Activated T-helper 1 cell treated with anti-CD3 and anti-CD28 coated beads, Interleukin-12 subunit alpha, Interleukin-12 subunit beta, Interleukin-2, Interleukin-4 antibody, amounts not matched to agents 30 ng/mL and 10 ng/mL and 1 ng/mL, durations not matched to agents 14 hours and 24 hours and 36 hours (primary cell): ENCODE data around the gene NUDT2. TPM values are rescaled to one million over a fixed set of nuclear protein-coding genes. Genes with fewer than 3 reads are reported as not detected.
"Not testable (repeated sequence)": the region's sequence is repeated elsewhere in the genome, so short reads cannot be mapped to it uniquely, and the experiment has no call there.

Experiments used
- DNase-seq: peaks from one replicate; pipeline ENCODE4 v3.0.0; 2021; ENCODE audit warnings: low spot score
- H3K27ac Mint-ChIP-seq: one replicate; pipeline ENCODE4 v1.8.0; 2021; ENCODE audit warnings: mild to moderate bottlenecking, mixed read lengths
- H3K27me3 Mint-ChIP-seq: one replicate; pipeline ENCODE4 v1.8.0; 2022; ENCODE audit warnings: mild to moderate bottlenecking, moderate library complexity, mixed read lengths; ENCODE audit not compliant: insufficient read depth
- H3K36me3 Mint-ChIP-seq: one replicate; pipeline ENCODE4 v1.8.0; 2021; ENCODE audit warnings: low read depth, mixed read lengths
- H3K4me1 Mint-ChIP-seq: one replicate; pipeline ENCODE4 v1.8.0; 2021; ENCODE audit warnings: low read depth, mixed read lengths
- H3K4me3 Mint-ChIP-seq: one replicate; pipeline ENCODE4 v1.8.0; 2021; ENCODE audit warnings: mild to moderate bottlenecking, moderate library complexity, mixed read lengths
- H3K9me3 Mint-ChIP-seq: one replicate; pipeline ENCODE4 v1.8.0; 2021; ENCODE audit warnings: mixed read lengths
- intact Hi-C: fragments of 100-400 bp; cut with micrococcal nuclease; formaldehyde crosslinking; loops from one replicate; pipeline ENCODE4 v1.15.1; 2024
- total RNA-seq: library from RNA; stranded (reverse); gene quantifications from 2 replicates; pipeline ENCODE4 v1.2.3, GENCODE V29; 2022

NUDT2 gene
- 31.0 TPM in 2 replicates for total RNA-seq

GRCh38 chr9:34328987-34329832 lies at the start of gene NUDT2, which contains the start of gene KIF24:
Gene NUDT2, plus strand, starts transcription at chr9:34329569. Its CDS starts 9,471 bp downstream, at chr9:34339040.
Gene KIF24, minus strand, starts transcription at chr9:34329268. Its CDS starts 17,922 bp downstream, at chr9:34311346.
- Mint-ChIP-seq H3K9me3 (no peaks in the 10 kb centered on the region), H3K27ac (peak within 1 kb of the TSS; percentile 99), H3K36me3 (peaks cover 3% of the 10 kb centered on the region), H3K4me3 (peak within 1 kb of the TSS; percentile 96), H3K27me3 (no peaks in the 10 kb centered on the region), H3K4me1 (peaks cover 29% of the 10 kb centered on the region)
- peak; percentile 96 for DNase-seq
- intact Hi-C loops = loop anchor here (1.0 to 10.0 kb wide), 12 partner anchors 48 to 1024 kb away; partner anchors contain the start of genes DCAF12, DNAI1, FAM219A and GALT

GRCh38 chr9:34282096-34282495 lies 47.3 kb upstream of the NUDT2 start:
- H3K27ac Mint-ChIP-seq = no peak overlapping the region
- DNase-seq = no peak
- H3K9me3 Mint-ChIP-seq = no peaks in the 10 kb centered on the region
- H3K27me3 Mint-ChIP-seq = no peaks in the 10 kb centered on the region
- no peak overlapping the region for H3K4me3 Mint-ChIP-seq
- H3K36me3 Mint-ChIP-seq = peaks cover 8% of the 10 kb centered on the region
- H3K4me1 Mint-ChIP-seq = peaks cover 6% of the 10 kb centered on the region
- intact Hi-C loops = no loop called here

- Mint-ChIP-seq H3K27me3 (no peaks in the 10 kb centered on the region), H3K27ac (peak overlapping the region; percentile 9), H3K4me1 (no peaks in the 10 kb centered on the region), H3K9me3 (no peaks in the 10 kb centered on the region), H3K4me3 (no peak overlapping the region), H3K36me3 (peaks cover 10% of the 10 kb centered on the region)
- no peak for DNase-seq
- intact Hi-C loops = no loop called here
Measured at GRCh38 chr9:34289159-34289558, 40.2 kb upstream of the NUDT2 start.

- Mint-ChIP-seq H3K9me3 (no peaks in the 10 kb centered on the region), H3K4me1 (no peaks in the 10 kb centered on the region), H3K27ac (no peak overlapping the region), H3K36me3 (peaks cover 8% of the 10 kb centered on the region), H3K4me3 (no peak overlapping the region), H3K27me3 (no peaks in the 10 kb centered on the region)
- no peak for DNase-seq
- intact Hi-C loops = no loop called here
Measured at GRCh38 chr9:34291023-34291422, 38.3 kb upstream of the NUDT2 start.

- no peak overlapping the region for H3K27ac Mint-ChIP-seq
- intact Hi-C loops = no loop called here
- no peaks in the 10 kb centered on the region for H3K9me3 Mint-ChIP-seq
- no peak for DNase-seq
- H3K4me3 Mint-ChIP-seq = no peak overlapping the region
- no peaks in the 10 kb centered on the region for H3K27me3 Mint-ChIP-seq
- peaks cover 6% of the 10 kb centered on the region for H3K36me3 Mint-ChIP-seq
- no peaks in the 10 kb centered on the region for H3K4me1 Mint-ChIP-seq
Measured at GRCh38 chr9:34291423-34291822, 37.9 kb upstream of the NUDT2 start.

GRCh38 chr9:34292552-34292951 lies 36.8 kb upstream of the NUDT2 start:
- DNase-seq = no peak
- H3K4me3 Mint-ChIP-seq = no peak overlapping the region
- H3K9me3 Mint-ChIP-seq = no peaks in the 10 kb centered on the region
- no peak overlapping the region for H3K27ac Mint-ChIP-seq
- intact Hi-C loops = no loop called here
- no peaks in the 10 kb centered on the region for H3K36me3 Mint-ChIP-seq
- no peaks in the 10 kb centered on the region for H3K27me3 Mint-ChIP-seq
- H3K4me1 Mint-ChIP-seq = no peaks in the 10 kb centered on the region

GRCh38 chr9:34301064-34301463 lies 28.3 kb upstream of the NUDT2 start:
- H3K4me3 Mint-ChIP-seq, H3K36me3 Mint-ChIP-seq, DNase-seq, H3K4me1 Mint-ChIP-seq, intact Hi-C loops, H3K9me3 Mint-ChIP-seq, H3K27ac Mint-ChIP-seq, H3K27me3 Mint-ChIP-seq: not testable (repeated sequence)

GRCh38 chr9:34308316-34308715 lies 21.1 kb upstream of the NUDT2 start:
- not testable (repeated sequence) for H3K27me3 Mint-ChIP-seq

GRCh38 chr9:34310215-34310614 lies 19.2 kb upstream of the NUDT2 start:
- Mint-ChIP-seq H3K9me3 (no peaks in the 10 kb centered on the region), H3K4me3 (no peak overlapping the region), H3K27ac (no peak overlapping the region), H3K27me3 (no peaks in the 10 kb centered on the region), H3K36me3 (peaks cover 1% of the 10 kb centered on the region), H3K4me1 (no peaks in the 10 kb centered on the region)
- intact Hi-C loops = no loop called here
- no peak for DNase-seq

More at GRCh38 chr9:34308316-34308715, 21.1 kb upstream of the NUDT2 start:
- H3K36me3 Mint-ChIP-seq, H3K9me3 Mint-ChIP-seq, H3K4me3 Mint-ChIP-seq, intact Hi-C loops, H3K4me1 Mint-ChIP-seq, H3K27ac Mint-ChIP-seq, DNase-seq: not testable (repeated sequence)

GRCh38 chr9:34311499-34312185 lies 17.7 kb upstream of the NUDT2 start:
- DNase-seq = no peak
- Mint-ChIP-seq H3K36me3 (peaks cover 1% of the 10 kb centered on the region), H3K9me3 (no peaks in the 10 kb centered on the region), H3K4me1 (no peaks in the 10 kb centered on the region), H3K27ac (no peak overlapping the region), H3K4me3 (no peak overlapping the region), H3K27me3 (no peaks in the 10 kb centered on the region)
- intact Hi-C loops = no loop called here

- Mint-ChIP-seq H3K4me1 (no peaks in the 10 kb centered on the region), H3K9me3 (no peaks in the 10 kb centered on the region), H3K36me3 (no peaks in the 10 kb centered on the region), H3K27ac (no peak overlapping the region), H3K4me3 (no peak overlapping the region), H3K27me3 (no peaks in the 10 kb centered on the region)
- DNase-seq = no peak
- intact Hi-C loops = no loop called here
Measured at GRCh38 chr9:34317436-34317835, 11.9 kb upstream of the NUDT2 start.

- Mint-ChIP-seq H3K27me3 (no peaks in the 10 kb centered on the region), H3K9me3 (no peaks in the 10 kb centered on the region), H3K27ac (no peak overlapping the region), H3K4me3 (no peak overlapping the region), H3K4me1 (no peaks in the 10 kb centered on the region), H3K36me3 (no peaks in the 10 kb centered on the region)
- intact Hi-C loops = no loop called here
- no peak for DNase-seq
Measured at GRCh38 chr9:34318163-34318790, 11.1 kb upstream of the NUDT2 start.

GRCh38 chr9:34321451-34321850 lies 7.9 kb upstream of the NUDT2 start:
- H3K4me3 Mint-ChIP-seq = no peak overlapping the region
- no peaks in the 10 kb centered on the region for H3K9me3 Mint-ChIP-seq
- no peak overlapping the region for H3K27ac Mint-ChIP-seq
- DNase-seq = no peak
- H3K4me1 Mint-ChIP-seq = peaks cover 4% of the 10 kb centered on the region
- intact Hi-C loops = loop anchor here (10.0 kb wide), 2 partner anchors 847 to 1017 kb away; partner anchors contain the start of gene NOL6
- peaks cover under 1% of the 10 kb centered on the region for H3K36me3 Mint-ChIP-seq
- no peaks in the 10 kb centered on the region for H3K27me3 Mint-ChIP-seq
